HG03060 (cell line): ENCODE data around the gene DSG4.
"Not testable (repeated sequence)": the region's sequence is repeated elsewhere in the genome, so short reads cannot be mapped to it uniquely, and the experiment has no call there.

ENCODE experiments used
- ATAC-seq: cut with Tn5 transposase; IDR thresholded peaks from one replicate; pipeline ENCODE4 v1.9.1; 2021; ENCODE audit warnings: low read depth, moderate number of reproducible peaks; ENCODE audit not compliant: unreplicated experiment

The DSG4 gene

GRCh38 chr18:31376477-31376876, at the start of gene DSG4:
Gene DSG4, plus strand, starts transcription at chr18:31376777. Its CDS starts 135 bp downstream, at chr18:31376912.
- ATAC-seq, result no peak

DNA sequence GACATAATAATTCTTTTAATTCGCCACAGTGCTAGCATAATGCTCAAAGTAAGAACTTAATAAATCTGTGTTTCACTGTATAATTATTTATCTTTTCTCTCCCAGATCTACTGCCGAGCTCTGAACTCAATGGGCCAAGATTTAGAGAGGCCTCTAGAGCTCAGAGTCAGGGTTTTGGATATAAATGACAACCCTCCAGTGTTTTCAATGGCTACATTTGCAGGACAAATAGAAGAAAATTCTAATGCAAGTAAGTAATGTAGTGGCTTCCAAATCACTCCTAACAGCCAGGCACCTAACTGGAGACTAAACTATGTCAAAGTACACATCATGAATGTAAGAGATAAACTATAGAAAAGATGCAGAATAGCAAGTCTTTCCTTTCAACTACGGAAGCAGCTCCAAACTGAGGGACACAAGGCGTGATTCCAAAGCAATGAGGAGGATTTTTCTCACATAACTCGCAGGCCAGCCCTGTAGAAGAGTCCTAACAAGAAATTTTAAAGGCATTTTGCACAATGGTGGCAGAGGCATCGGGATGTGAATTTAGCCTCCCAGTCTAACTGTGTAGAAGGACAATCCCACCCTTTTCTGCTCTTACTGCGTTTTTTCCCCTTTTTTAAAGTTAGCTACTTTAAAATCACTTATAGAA, 46.7 kb upstream of the DSG4 start:
- ATAC-seq, result no peak

- ATAC-seq, result no peak
Observed at GRCh38 chr18:31343454-31343853, 33.1 kb upstream of the DSG4 start.

DNA sequence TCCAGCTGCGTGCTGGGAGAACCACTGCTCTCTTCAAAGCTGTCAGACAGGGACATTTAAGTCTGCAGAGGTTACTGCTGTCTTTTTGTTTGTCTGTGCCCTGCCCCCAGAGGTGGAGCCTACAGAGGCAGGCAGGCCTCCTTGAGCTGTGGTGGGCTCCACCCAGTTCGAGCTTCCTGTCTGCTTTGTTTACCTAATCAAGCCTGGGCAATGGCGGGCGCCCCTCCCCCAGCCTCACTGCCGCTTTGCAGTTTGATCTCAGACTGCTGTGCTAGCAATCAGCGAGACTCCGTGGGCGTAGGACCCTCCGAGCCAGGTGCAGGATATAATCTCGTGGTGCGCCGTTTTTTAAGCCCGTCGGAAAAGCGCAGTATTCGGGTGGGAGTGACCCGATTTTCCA, 23.2 kb upstream of the DSG4 start:
- not testable (repeated sequence) for ATAC-seq

DNA sequence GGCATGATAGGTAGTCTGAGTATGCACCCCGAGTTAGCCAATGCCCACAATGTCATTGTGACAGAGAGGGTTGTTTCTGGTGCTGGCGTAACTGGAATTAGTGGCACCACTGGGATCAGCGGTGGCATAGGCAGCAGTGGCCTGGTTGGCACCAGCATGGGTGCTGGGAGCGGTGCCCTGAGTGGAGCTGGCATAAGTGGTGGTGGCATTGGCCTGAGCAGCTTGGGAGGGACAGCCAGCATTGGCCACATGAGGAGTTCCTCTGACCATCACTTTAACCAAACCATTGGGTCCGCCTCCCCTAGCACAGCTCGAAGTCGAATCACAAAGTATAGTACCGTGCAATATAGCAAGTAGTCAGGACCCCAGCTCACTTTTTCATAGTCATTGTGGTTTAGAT, 21.6 kb upstream of the DSG4 start:
- no peak for ATAC-seq

DNA sequence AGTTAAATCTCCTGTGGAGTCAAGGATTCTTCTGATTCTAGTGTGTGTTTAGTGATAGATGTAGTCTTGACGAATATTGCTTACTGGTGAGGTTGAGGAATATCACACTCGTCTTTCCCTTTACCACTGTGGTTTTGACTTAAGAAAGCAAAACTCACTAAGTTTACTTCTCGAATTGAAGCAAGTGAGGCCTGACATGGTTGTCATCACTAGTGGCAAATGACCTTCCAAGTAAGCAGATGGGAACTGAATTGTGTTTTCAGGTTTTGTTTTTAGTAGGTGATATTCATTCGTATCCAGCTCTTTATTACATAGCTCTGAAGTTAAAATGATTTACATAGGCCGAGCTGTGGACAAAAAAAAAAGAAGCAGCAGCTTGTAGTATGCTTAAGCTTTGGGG, 20.6 kb upstream of the DSG4 start:
- ATAC-seq, result no peak

DNA sequence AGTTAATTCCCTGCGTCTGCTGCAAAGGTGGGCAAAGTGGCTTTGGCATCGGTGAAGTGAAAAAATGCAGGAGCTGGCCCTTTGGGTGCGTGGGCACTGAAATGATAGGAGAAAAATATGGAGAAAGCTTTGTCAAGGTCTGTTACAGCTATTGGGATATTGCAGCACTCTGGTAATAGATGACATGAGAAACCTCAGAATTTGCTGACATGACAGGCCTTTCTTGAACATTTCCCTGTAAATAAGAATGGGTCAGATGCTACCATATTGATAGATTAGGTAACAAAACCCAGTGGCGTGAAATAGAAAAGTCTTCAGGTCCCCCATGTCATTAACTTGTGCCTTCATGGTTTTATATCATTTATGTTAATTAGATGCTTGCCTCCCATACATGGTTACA, 12.4 kb upstream of the DSG4 start:
- no peak for ATAC-seq

- ATAC-seq, result no peak
Observed at GRCh38 chr18:31369478-31369877, 7.1 kb upstream of the DSG4 start.

GRCh38 chr18:31371989-31372388, 4.6 kb upstream of the DSG4 start:
- no peak for ATAC-seq

GRCh38 chr18:31373641-31374040, 2.9 kb upstream of the DSG4 start:
- no peak for ATAC-seq

GRCh38 chr18:31380912-31381311, 4.3 kb downstream of the DSG4 start:
- no peak for ATAC-seq

- ATAC-seq, result no peak
Observed at GRCh38 chr18:31382107-31382506, 5.5 kb downstream of the DSG4 start.

- ATAC-seq, result no peak
Observed at GRCh38 chr18:31386741-31387140, 10.2 kb downstream of the DSG4 start.

DNA sequence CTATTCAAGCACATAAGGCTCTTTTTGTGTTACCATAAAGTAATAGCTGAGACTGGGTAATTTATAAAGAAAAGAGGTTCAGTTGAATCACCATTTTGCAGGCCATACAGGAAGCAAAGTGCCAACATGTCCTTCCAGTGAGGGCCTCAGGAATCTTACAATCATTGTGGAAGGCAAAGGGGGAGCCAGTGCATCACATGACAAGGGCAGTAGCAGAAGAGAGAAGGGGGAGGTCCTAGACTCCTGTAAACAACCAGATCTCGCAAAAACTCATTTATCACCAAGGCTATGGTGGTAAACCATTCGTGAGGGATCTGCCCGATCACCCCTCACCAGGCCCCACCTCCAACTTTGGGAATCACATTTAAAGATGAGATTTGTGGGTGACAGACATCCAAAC, 16.7 kb downstream of the DSG4 start:
- no peak for ATAC-seq

- ATAC-seq, result no peak
Observed at GRCh38 chr18:31396796-31397612, 20.4 kb downstream of the DSG4 start.

DNA sequence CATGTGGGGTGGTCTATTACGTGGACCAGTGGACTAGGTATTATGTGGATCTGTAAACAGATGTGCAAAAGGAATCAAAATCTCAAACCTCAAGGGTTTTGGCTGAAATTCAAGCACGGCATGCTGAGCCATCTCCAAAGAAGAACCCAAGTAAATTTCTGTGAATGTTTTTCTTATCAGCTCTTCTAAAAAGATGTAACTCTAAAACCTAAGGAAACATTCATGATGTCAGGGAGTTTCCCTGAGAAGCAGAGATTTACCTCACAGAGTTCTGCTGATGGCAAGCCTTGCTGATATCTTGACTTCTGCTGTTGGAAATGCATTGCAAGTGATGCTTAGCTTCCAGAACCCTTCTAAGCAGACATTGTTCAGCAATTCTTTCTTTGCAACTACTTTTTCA, 21.6 kb downstream of the DSG4 start:
- no peak for ATAC-seq

DNA sequence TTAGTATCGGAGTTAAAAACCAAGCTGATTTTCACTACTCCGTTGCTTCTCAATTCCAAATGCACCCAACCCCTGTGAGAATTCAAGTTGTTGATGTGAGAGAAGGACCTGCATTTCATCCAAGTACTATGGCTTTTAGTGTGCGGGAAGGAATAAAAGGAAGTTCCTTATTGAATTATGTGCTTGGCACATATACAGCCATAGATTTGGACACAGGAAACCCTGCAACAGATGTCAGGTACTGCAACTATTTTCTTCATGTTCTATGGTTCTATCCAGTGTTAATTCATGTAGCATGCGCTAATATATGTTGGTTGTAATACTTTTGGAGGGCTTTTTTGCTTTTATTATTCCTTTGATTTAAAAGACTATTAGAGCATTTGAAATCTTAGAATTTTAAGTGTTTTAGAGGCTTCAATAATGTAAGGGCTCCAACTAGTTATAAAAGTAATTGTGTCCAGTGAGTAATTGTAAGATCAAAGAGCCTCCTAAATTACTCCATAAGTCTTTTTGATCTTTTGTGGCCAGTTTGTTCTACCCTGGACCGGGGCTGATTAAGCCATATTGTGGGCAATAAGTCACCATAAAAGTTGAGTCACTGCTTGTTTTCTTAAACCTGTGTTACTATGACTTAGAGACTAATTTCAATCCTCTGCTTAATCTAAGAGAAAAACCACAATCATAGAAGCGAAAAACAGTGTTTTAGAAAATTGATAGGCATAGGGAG, 22.9 kb downstream of the DSG4 start:
- ATAC-seq, result no peak

DNA sequence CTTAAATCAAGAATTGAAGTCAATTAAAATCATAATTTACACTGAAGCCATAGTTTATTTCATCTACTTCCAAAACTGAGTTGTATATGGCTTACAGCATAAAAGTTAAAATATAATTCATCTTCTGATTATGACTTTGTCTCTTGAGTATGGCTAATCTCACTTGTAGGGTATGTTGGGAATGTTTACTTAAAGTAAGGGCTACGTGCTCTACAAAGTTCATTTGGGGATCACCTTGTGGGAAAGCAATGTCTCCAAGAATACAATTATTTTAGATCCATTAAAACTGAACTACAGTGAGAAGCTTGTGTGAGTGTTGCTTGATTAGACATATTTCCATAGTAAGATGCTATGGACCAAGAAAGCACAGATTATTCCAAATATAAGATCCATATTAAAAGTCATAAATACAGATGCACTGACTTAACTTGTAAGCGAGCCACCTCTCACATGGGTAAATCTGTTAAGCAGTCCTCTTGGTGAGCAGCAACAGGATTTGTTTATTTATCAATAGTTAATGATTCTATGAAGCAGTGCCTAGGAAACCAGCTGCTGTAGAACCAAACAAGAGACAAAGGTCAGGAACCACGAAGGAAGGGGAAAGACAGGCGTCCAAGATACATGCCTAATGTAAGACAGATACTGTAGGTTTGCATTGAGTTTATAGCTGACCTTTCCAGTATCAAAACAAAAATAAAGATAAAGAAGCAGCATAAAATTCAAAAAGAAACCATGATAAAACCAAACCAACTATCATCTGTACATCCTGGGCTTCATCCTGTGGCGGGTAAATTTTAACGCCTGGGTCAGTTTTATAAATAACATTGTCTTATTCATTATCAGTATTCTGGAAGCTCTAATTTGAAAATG, 24.8 kb downstream of the DSG4 start:
- no peak for ATAC-seq

DNA sequence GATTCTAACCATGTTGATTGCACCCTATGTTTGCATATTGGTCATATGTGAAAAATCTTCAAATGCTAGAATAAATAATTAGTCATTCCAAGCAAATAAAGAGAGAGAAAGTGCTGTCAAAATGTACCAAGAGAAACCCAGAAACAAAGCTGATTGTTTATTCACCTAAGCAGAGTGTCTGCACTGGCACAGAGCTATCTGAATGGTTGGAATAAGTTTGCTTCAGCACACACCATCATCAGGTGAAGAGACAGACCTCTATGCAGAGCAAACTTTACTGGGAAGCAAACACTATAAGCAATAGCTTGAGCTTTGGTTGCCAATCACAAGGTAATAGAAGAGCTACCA, 25.4 kb downstream of the DSG4 start:
- ATAC-seq, result no peak

GRCh38 chr18:31403409-31403808, 26.8 kb downstream of the DSG4 start:
- no peak for ATAC-seq

DNA sequence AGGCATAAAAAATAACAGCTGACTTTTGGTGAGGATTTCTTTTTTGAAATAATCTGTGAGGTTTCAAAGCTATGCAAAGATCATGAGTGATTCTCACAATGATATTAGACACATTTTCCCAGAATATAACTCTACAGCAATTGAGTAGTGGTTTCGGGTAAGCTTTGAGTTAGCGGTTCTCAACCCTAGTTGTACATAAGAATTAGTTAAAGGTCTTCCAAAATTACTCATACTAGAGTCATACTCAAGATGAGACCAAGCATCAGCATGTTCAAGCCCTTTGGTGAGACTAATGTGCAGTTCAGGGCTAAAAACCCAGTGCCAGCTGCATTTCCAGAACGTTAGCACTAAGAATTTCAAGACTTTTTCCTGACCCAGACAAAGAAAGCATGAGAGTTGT, 31.1 kb downstream of the DSG4 start:
- no peak for ATAC-seq
